ENCODE data around the gene FNDC3A.

FNDC3A gene

DNA sequence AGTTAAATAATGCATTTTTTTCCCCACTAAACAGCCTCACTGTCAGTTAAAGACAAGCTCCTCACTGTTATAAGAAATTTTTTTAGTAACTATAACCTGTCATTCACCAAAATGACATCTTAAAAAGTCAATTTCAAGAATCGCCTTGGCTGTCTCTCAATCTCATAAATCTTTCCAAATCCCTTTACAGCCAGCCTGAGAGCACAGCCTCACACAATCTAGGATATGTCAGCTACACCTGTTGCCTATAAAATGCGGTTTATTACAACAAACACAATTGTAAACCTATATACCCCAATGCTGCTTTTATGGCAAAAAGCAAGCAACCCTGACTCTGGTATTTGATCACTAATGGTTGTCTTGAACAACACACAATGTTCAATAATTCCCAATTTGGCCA lies 29.5 kb upstream of the FNDC3A start:
- Histone ChIP-seq H3K4ac (ENCODE audit: low read length) (no peak overlapping the region), H2AK5ac (ENCODE audit: low read depth, low read length) (no peak overlapping the region), H3K9ac (ENCODE audit: low read depth, low read length, poor library complexity) (no peak overlapping the region), H3K27ac (replicated peaks; ENCODE audit: low read length) (no peak overlapping the region), H3K23ac (ENCODE audit: low read depth, low read length, poor library complexity) (no peak overlapping the region), H2BK120ac (ENCODE audit: low read depth, low read length) (no peak overlapping the region), H3K79me1 (ENCODE audit: low read depth, low read length) (no peaks in the 10 kb centered on the region), H3K27me3 (ENCODE audit: control insufficient read depth in 3 of 3, insufficient read depth in 3 of 3, low read depth in 1 of 3, low read length in 3 of 3) (no peaks in the 10 kb centered on the region), H4K91ac (ENCODE audit: low read depth, low read length, poor library complexity) (no peak overlapping the region), H2BK15ac (ENCODE audit: low read length) (no peak overlapping the region), H3K4me2 (ENCODE audit: insufficient read depth, low read length, poor library complexity, severe bottlenecking) (no peak overlapping the region), H2AFZ (ENCODE audit: low read length) (peak overlapping the region; percentile 48), H3K4me3 (ENCODE audit: low read length in 2 of 2) (no peak overlapping the region), H4K8ac (ENCODE audit: low read depth, low read length) (no peak overlapping the region), H3K4me1 (ENCODE audit: control insufficient read depth in 2 of 2, insufficient read depth in 1 of 2, low read depth in 1 of 2, low read length in 2 of 2) (peaks cover 0 to 4% of the 10 kb centered on the region in 2 donors), H2BK12ac (ENCODE audit: low read length) (no peak overlapping the region), H3K9me3 (replicated peaks in 1 of 2; ENCODE audit: control insufficient read depth in 2 of 2, insufficient read depth in 1 of 2, low read depth in 1 of 2, low read length in 2 of 2) (no peaks in the 10 kb centered on the region), H3K36me3 (replicated peaks in 1 of 2; ENCODE audit: control insufficient read depth in 2 of 2, insufficient read depth in 2 of 2, low read length in 2 of 2) (no peaks in the 10 kb centered on the region), H3K14ac (ENCODE audit: low read length) (no peak overlapping the region), H2BK5ac (ENCODE audit: low read length) (no peak overlapping the region), H3K18ac (ENCODE audit: low read length) (no peak overlapping the region)
- WGBS, 2 donors (ENCODE audit: extremely low coverage in 2 of 2, insufficient read length in 2 of 2, insufficient replicate concordance in 1 of 2) = no CpG with 5 or more reads among the region's 2 CpGs
- DNase-seq (ENCODE audit: low spot score) = no peak

DNA sequence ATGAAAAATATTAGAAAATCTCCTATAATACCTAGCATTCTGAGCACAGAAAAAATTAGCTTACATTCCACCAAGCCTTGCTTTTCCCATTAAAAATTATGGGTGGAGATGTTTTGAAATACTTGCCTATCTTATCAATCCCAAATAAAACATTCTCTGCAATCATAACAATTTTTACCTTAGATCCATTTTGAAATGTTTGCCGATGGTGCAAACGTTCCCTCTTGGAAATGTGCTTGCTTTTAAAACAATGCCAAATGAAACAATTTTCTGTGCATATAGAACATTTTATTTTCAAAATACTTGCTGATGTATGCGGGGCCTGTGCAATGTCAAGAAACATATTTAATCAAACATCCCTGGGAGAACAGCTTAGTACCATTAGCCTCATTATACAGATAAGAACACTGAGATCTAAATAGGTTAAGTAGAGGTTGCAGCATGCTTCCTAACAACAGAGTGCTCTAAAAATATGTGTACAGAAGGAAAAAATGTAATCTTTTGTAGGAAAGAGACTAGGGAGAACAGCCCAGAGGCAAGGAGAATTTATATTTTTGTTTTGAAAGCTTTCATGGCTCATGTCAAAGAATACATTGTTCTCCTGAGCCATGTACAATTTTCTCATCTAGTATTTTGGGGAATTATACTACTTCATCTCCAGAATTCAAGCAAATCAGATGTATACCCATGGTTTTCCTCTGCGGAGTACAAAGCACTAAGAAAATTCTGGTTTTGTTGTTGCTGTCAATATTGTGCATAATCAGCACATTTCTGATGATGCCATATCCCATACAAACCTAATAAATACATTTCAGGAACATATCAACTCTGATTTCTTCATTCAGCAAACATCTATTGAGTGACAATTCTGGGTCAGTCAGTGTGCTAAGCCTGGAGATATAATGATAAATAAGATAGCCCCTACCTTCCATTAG lies 25.9 kb upstream of the FNDC3A start:
- H2BK120ac ChIP-seq (ENCODE audit: low read depth, low read length) = no peak overlapping the region
- H2BK15ac ChIP-seq (ENCODE audit: low read length) = no peak overlapping the region
- H3K23ac ChIP-seq (ENCODE audit: low read depth, low read length, poor library complexity) = no peak overlapping the region
- peaks cover 0 to 11% of the 10 kb centered on the region in 2 donors for H3K4me1 ChIP-seq (ENCODE audit: control insufficient read depth in 2 of 2, insufficient read depth in 1 of 2, low read depth in 1 of 2, low read length in 2 of 2)
- H3K79me1 ChIP-seq (ENCODE audit: low read depth, low read length) = no peaks in the 10 kb centered on the region
- H3K4me2 ChIP-seq (ENCODE audit: insufficient read depth, low read length, poor library complexity, severe bottlenecking) = no peak overlapping the region
- no peak overlapping the region for H2BK12ac ChIP-seq (ENCODE audit: low read length)
- no peak overlapping the region for H3K4me3 ChIP-seq (ENCODE audit: low read length in 2 of 2)
- no peak overlapping the region for H2BK5ac ChIP-seq (ENCODE audit: low read length)
- no peak overlapping the region for H2AK5ac ChIP-seq (ENCODE audit: low read depth, low read length)
- H3K14ac ChIP-seq (ENCODE audit: low read length) = no peak overlapping the region
- H3K27me3 ChIP-seq (ENCODE audit: control insufficient read depth in 3 of 3, insufficient read depth in 3 of 3, low read depth in 1 of 3, low read length in 3 of 3) = no peaks in the 10 kb centered on the region
- no CpG with 5 or more reads among the region's 4 CpGs for WGBS, 2 donors (ENCODE audit: extremely low coverage in 2 of 2, insufficient read length in 2 of 2, insufficient replicate concordance in 1 of 2)
- no peak overlapping the region for H3K4ac ChIP-seq (ENCODE audit: low read length)
- H3K9me3 ChIP-seq (replicated peaks in 1 of 2; ENCODE audit: control insufficient read depth in 2 of 2, insufficient read depth in 1 of 2, low read depth in 1 of 2, low read length in 2 of 2) = no peaks in the 10 kb centered on the region
- no peak overlapping the region for H4K91ac ChIP-seq (ENCODE audit: low read depth, low read length, poor library complexity)
- H3K36me3 ChIP-seq (replicated peaks in 1 of 2; ENCODE audit: control insufficient read depth in 2 of 2, insufficient read depth in 2 of 2, low read length in 2 of 2) = no peaks in the 10 kb centered on the region
- no peak overlapping the region for H3K18ac ChIP-seq (ENCODE audit: low read length)
- H3K27ac ChIP-seq (replicated peaks; ENCODE audit: low read length) = no peak overlapping the region
- H3K9ac ChIP-seq (ENCODE audit: low read depth, low read length, poor library complexity) = no peak overlapping the region
- DNase-seq (ENCODE audit: low spot score) = no peak
- H2AFZ ChIP-seq (ENCODE audit: low read length) = no peak overlapping the region
- no peak overlapping the region for H4K8ac ChIP-seq (ENCODE audit: low read depth, low read length)

DNA sequence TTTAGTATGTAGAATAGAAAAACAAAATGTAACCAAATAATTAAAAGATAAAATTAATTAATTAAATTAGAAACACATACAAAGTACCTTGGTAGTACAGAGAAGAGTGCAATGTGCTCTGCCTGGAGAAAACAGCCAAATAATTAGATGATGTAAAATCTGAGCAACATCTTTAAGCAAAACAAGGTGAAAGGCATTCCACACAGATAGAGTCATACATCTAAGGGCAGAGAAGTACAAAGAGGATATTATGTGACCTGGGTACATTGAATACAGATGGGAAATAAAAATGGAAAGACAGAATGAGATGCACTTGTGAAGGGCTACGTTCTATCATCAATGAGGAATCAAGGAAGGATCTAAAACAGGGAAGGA lies 25.2 kb upstream of the FNDC3A start:
- no peak overlapping the region for H2BK120ac ChIP-seq (ENCODE audit: low read depth, low read length)

DNA sequence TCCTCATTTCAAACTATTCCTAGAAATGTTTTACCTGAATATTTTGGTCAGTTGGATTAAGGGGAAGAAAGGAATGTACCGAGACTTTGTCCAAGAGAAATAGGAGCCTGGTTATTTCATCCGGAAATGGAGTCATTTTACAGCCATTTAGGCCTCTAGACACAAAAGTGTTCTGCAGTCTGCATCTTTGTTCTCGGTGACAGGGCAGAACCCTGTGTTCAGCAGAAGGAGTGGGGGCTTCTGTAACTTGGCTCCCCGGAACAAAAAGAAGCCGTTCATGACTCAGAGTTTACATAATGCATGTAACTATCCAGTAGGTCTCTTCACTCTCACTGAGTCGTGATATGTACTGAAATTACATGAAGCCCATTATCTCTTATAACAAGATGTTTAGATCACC lies 21.6 kb upstream of the FNDC3A start:
- Histone ChIP-seq H2BK120ac (ENCODE audit: low read depth, low read length) (no peak overlapping the region), H3K9ac (ENCODE audit: low read depth, low read length, poor library complexity) (no peak overlapping the region), H3K4ac (ENCODE audit: low read length) (no peak overlapping the region), H3K79me1 (ENCODE audit: low read depth, low read length) (no peaks in the 10 kb centered on the region), H2AFZ (ENCODE audit: low read length) (peak overlapping the region; percentile 85), H4K8ac (ENCODE audit: low read depth, low read length) (no peak overlapping the region), H2BK12ac (ENCODE audit: low read length) (no peak overlapping the region), H3K18ac (ENCODE audit: low read length) (no peak overlapping the region), H3K4me2 (ENCODE audit: insufficient read depth, low read length, poor library complexity, severe bottlenecking) (no peak overlapping the region), H2AK5ac (ENCODE audit: low read depth, low read length) (no peak overlapping the region), H3K9me3 (replicated peaks in 1 of 2; ENCODE audit: control insufficient read depth in 2 of 2, insufficient read depth in 1 of 2, low read depth in 1 of 2, low read length in 2 of 2) (no peaks in the 10 kb centered on the region), H3K23ac (ENCODE audit: low read depth, low read length, poor library complexity) (no peak overlapping the region), H3K14ac (ENCODE audit: low read length) (no peak overlapping the region), H3K36me3 (replicated peaks in 1 of 2; ENCODE audit: control insufficient read depth in 2 of 2, insufficient read depth in 2 of 2, low read length in 2 of 2) (no peaks in the 10 kb centered on the region), H3K27me3 (ENCODE audit: control insufficient read depth in 3 of 3, insufficient read depth in 3 of 3, low read depth in 1 of 3, low read length in 3 of 3) (no peaks in the 10 kb centered on the region), H3K27ac (replicated peaks; ENCODE audit: low read length) (no peak overlapping the region), H3K4me1 (ENCODE audit: control insufficient read depth in 2 of 2, insufficient read depth in 1 of 2, low read depth in 1 of 2, low read length in 2 of 2) (peaks cover 0 to 8% of the 10 kb centered on the region in 2 donors), H3K4me3 (ENCODE audit: low read length in 2 of 2) (no peak overlapping the region), H4K91ac (ENCODE audit: low read depth, low read length, poor library complexity) (no peak overlapping the region), H2BK5ac (ENCODE audit: low read length) (no peak overlapping the region), H2BK15ac (ENCODE audit: low read length) (no peak overlapping the region)
- WGBS, 2 donors (ENCODE audit: extremely low coverage in 2 of 2, insufficient read length in 2 of 2, insufficient replicate concordance in 1 of 2) = no CpG with 5 or more reads among the region's 6 CpGs
- DNase-seq (ENCODE audit: low spot score) = no peak

More for the DNA sequence above, 25.2 kb upstream of the FNDC3A start:
- peaks cover 0 to 11% of the 10 kb centered on the region in 2 donors for H3K4me1 ChIP-seq (ENCODE audit: control insufficient read depth in 2 of 2, insufficient read depth in 1 of 2, low read depth in 1 of 2, low read length in 2 of 2)
- no CpG with 5 or more reads among the region's 1 CpG for WGBS, 2 donors (ENCODE audit: extremely low coverage in 2 of 2, insufficient read length in 2 of 2, insufficient replicate concordance in 1 of 2)
- no peaks in the 10 kb centered on the region for H3K79me1 ChIP-seq (ENCODE audit: low read depth, low read length)
- DNase-seq (ENCODE audit: low spot score) = no peak
- H2BK5ac ChIP-seq (ENCODE audit: low read length) = no peak overlapping the region
- no peak overlapping the region for H2AK5ac ChIP-seq (ENCODE audit: low read depth, low read length)
- no peak overlapping the region for H4K8ac ChIP-seq (ENCODE audit: low read depth, low read length)
- H3K4ac ChIP-seq (ENCODE audit: low read length) = no peak overlapping the region
- H3K27ac ChIP-seq (replicated peaks; ENCODE audit: low read length) = no peak overlapping the region
- H3K18ac ChIP-seq (ENCODE audit: low read length) = no peak overlapping the region
- no peak overlapping the region for H3K4me2 ChIP-seq (ENCODE audit: insufficient read depth, low read length, poor library complexity, severe bottlenecking)
- H3K4me3 ChIP-seq (ENCODE audit: low read length in 2 of 2) = no peak overlapping the region
- no peak overlapping the region for H2BK15ac ChIP-seq (ENCODE audit: low read length)
- H3K27me3 ChIP-seq (ENCODE audit: control insufficient read depth in 3 of 3, insufficient read depth in 3 of 3, low read depth in 1 of 3, low read length in 3 of 3) = no peaks in the 10 kb centered on the region
- H2AFZ ChIP-seq (ENCODE audit: low read length) = no peak overlapping the region
- H3K36me3 ChIP-seq (replicated peaks in 1 of 2; ENCODE audit: control insufficient read depth in 2 of 2, insufficient read depth in 2 of 2, low read length in 2 of 2) = no peaks in the 10 kb centered on the region
- no peak overlapping the region for H3K9ac ChIP-seq (ENCODE audit: low read depth, low read length, poor library complexity)
- H2BK12ac ChIP-seq (ENCODE audit: low read length) = no peak overlapping the region
- H3K9me3 ChIP-seq (replicated peaks in 1 of 2; ENCODE audit: control insufficient read depth in 2 of 2, insufficient read depth in 1 of 2, low read depth in 1 of 2, low read length in 2 of 2) = no peaks in the 10 kb centered on the region
- H3K14ac ChIP-seq (ENCODE audit: low read length) = no peak overlapping the region
- no peak overlapping the region for H3K23ac ChIP-seq (ENCODE audit: low read depth, low read length, poor library complexity)
- H4K91ac ChIP-seq (ENCODE audit: low read depth, low read length, poor library complexity) = no peak overlapping the region
